GM12878 (cell line): ENCODE data around the gene TBC1D10B. TPM values are rescaled to one million over a fixed set of nuclear protein-coding genes. Genes with fewer than 3 reads are reported as not detected.

Experiments
- HDGF ChIP-seq: fragments of 450-650 bp; IDR thresholded peaks from 2 replicates; pipeline ENCODE4 v1.6.1; 2016; ENCODE audit warnings: antibody characterized with exemption
- MTA3 ChIP-seq: IDR thresholded peaks from 2 replicates; pipeline ENCODE4 v1.6.1; 2012; ENCODE audit warnings: low read length, inconsistent platforms, borderline replicate concordance
- NFYB ChIP-seq: IDR thresholded peaks from 2 replicates; pipeline ENCODE4 v1.6.1; 2011; ENCODE audit warnings: low read depth, mild to moderate bottlenecking, low read length, improper control_type of control experiment, moderate library complexity; ENCODE audit not compliant: insufficient read depth
- RCOR1 ChIP-seq: conservative IDR thresholded peaks from 2 replicates; pipeline ENCODE4 v1.6.1; 2012; ENCODE audit warnings: low read depth, low read length, improper control_type of control experiment
- RUNX3 ChIP-seq: IDR thresholded peaks from 2 replicates; pipeline ENCODE4 v1.6.1; 2012; ENCODE audit warnings: low read length, inconsistent platforms
- ZNF274 ChIP-seq: IDR thresholded peaks from one replicate; pipeline ENCODE4 v1.8.0; 2011; ENCODE audit not compliant: insufficient read length, insufficient read depth
- ZNF384 ChIP-seq: IDR thresholded peaks from 2 replicates; pipeline ENCODE4 v1.6.1; 2012; ENCODE audit warnings: low read depth, mild to moderate bottlenecking, low read length, improper control_type of control experiment, borderline replicate concordance
- ZSCAN29 ChIP-seq: fragments of 450-650 bp; IDR thresholded peaks from 2 replicates; pipeline ENCODE4 v1.6.1; 2017; ENCODE audit warnings: mild to moderate bottlenecking, moderate library complexity
- polyA plus RNA-seq, 11 experiments: library from polyadenylated mRNA; depleted of rRNA in 4 of 11; unstranded in 6 of 11; stranded (reverse) in 5 of 11; fragments of >200 nt; fragmentation: Nextera tagmentation in 4 of 11; fragmentation: Illumina TruSeq in 1 of 11; extraction: Ambion mirVana in 4 of 11; extraction: Trizol in 1 of 11; gene quantifications; 1 replicate in 1 of 11; 2 replicates in 10 of 11; pipeline versions ENCODE4 v1.2.1 to v1.2.3, GENCODE V29; 2011 to 2016; ENCODE audit warnings: inconsistent platforms in 2 of 11, missing spikeins in 2 of 11, low read depth in 1 of 11
- total RNA-seq, 4 experiments: library from RNA; depleted of rRNA in 3 of 4; stranded (reverse); fragments of >200 nt in 3 of 4; fragmentation: Illumina TruSeq in 1 of 4; extraction: Trizol in 1 of 4; gene quantifications; 2 replicates each; pipeline versions ENCODE4 v1.2.1 to v1.2.3, GENCODE V29; 2013 to 2021
- TF ChIP-seq, protein P1 (sequence below): fragments of 450-650 bp; formaldehyde crosslinking; IDR thresholded peaks from 2 replicates; pipeline ENCODE4 v1.4.0; 2020; ENCODE audit warnings: mild to moderate bottlenecking, moderate library complexity
- TF ChIP-seq, protein P2 (sequence below): fragments of 450-650 bp; IDR thresholded peaks from 2 replicates; pipeline ENCODE4 v1.6.1; 2016; ENCODE audit warnings: mild to moderate bottlenecking
- TF ChIP-seq, protein P3 (sequence below): fragments of 450-650 bp; IDR thresholded peaks from 2 replicates; pipeline ENCODE4 v1.6.1; 2014; ENCODE audit warnings: mild to moderate bottlenecking
- TF ChIP-seq, protein P4 (sequence below): fragments of 450-650 bp; IDR thresholded peaks from 2 replicates; pipeline ENCODE4 v1.6.1; 2016; ENCODE audit warnings: mild to moderate bottlenecking

Gene TBC1D10B
- total and polyA plus RNA-seq, 10 of the 15 experiments (the other 5 are each of a cell fraction or from before 2014, with no cell fraction given) = 2.2 to 51.2 (median 11.6) TPM

DNA sequence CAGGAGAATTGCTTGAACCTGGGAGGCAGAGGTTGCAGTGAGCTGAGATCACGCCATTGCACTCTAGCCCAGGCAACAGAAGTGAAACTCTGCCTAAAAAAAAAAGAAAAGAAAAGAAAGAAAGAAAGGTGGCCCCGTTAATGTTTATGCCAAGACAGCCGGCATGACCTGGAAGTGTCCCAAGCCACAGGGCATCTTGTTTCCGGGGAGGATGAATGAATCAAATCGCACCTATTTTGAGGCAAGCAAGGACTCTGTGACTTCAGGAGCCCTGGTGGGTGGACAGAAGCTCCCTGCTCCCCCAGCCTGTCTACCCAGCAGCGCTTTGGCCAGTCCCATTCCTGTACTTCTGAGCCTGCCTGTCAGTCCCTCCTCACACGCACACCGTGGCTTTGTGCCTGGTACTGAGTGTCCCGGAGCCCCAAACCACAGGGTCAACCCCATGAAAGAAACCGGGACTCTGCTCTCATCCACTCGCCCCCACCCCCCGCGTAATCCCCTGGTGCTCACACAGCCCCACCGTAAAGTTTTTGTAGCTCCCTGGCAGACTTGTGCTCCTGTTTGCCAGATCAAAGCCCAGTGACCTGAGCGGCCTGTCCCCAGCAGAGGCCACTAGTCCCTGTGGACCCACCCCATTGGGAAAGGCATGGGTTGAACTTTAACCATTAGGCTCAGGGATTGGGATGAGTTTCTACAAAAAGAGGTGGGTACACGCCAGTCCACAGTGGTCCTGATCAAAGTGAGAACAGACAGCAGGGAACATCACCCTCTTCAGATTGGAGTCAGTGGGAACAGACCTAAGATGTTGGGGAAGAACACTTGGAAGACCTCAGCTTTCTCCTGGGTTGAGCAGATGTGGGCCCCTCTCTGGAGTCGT lies 34.5 kb downstream of the TBC1D10B start (continued):
- TF ChIP-seq, protein P1, sequence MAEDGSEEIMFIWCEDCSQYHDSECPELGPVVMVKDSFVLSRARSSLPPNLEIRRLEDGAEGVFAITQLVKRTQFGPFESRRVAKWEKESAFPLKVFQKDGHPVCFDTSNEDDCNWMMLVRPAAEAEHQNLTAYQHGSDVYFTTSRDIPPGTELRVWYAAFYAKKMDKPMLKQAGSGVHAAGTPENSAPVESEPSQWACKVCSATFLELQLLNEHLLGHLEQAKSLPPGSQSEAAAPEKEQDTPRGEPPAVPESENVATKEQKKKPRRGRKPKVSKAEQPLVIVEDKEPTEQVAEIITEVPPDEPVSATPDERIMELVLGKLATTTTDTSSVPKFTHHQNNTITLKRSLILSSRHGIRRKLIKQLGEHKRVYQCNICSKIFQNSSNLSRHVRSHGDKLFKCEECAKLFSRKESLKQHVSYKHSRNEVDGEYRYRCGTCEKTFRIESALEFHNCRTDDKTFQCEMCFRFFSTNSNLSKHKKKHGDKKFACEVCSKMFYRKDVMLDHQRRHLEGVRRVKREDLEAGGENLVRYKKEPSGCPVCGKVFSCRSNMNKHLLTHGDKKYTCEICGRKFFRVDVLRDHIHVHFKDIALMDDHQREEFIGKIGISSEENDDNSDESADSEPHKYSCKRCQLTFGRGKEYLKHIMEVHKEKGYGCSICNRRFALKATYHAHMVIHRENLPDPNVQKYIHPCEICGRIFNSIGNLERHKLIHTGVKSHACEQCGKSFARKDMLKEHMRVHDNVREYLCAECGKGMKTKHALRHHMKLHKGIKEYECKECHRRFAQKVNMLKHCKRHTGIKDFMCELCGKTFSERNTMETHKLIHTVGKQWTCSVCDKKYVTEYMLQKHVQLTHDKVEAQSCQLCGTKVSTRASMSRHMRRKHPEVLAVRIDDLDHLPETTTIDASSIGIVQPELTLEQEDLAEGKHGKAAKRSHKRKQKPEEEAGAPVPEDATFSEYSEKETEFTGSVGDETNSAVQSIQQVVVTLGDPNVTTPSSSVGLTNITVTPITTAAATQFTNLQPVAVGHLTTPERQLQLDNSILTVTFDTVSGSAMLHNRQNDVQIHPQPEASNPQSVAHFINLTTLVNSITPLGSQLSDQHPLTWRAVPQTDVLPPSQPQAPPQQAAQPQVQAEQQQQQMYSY (CRISPR knock-in tag) = no peak
- TF ChIP-seq ZNF384 (peak; percentile 51; the same call in 1 of the 2 replicates), ZSCAN29 (no peak), MTA3 (no peak), HDGF (peak; percentile 47; the same call in 1 of the 2 replicates), RCOR1 (no peak), ZNF274 (no peak), NFYB (no peak), RUNX3 (peak; percentile 28; the same call in 1 of the 2 replicates)
- TF ChIP-seq, protein P2, sequence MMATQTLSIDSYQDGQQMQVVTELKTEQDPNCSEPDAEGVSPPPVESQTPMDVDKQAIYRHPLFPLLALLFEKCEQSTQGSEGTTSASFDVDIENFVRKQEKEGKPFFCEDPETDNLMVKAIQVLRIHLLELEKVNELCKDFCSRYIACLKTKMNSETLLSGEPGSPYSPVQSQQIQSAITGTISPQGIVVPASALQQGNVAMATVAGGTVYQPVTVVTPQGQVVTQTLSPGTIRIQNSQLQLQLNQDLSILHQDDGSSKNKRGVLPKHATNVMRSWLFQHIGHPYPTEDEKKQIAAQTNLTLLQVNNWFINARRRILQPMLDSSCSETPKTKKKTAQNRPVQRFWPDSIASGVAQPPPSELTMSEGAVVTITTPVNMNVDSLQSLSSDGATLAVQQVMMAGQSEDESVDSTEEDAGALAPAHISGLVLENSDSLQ = no peak
- TF ChIP-seq, protein P3, sequence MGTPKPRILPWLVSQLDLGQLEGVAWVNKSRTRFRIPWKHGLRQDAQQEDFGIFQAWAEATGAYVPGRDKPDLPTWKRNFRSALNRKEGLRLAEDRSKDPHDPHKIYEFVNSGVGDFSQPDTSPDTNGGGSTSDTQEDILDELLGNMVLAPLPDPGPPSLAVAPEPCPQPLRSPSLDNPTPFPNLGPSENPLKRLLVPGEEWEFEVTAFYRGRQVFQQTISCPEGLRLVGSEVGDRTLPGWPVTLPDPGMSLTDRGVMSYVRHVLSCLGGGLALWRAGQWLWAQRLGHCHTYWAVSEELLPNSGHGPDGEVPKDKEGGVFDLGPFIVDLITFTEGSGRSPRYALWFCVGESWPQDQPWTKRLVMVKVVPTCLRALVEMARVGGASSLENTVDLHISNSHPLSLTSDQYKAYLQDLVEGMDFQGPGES = no peak
- TF ChIP-seq, protein P4, sequence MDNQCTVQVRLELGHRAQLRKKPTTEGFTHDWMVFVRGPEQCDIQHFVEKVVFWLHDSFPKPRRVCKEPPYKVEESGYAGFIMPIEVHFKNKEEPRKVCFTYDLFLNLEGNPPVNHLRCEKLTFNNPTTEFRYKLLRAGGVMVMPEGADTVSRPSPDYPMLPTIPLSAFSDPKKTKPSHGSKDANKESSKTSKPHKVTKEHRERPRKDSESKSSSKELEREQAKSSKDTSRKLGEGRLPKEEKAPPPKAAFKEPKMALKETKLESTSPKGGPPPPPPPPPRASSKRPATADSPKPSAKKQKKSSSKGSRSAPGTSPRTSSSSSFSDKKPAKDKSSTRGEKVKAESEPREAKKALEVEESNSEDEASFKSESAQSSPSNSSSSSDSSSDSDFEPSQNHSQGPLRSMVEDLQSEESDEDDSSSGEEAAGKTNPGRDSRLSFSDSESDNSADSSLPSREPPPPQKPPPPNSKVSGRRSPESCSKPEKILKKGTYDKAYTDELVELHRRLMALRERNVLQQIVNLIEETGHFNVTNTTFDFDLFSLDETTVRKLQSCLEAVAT = 0 out of 2 replicates have a peak, but pooled peaks have one; percentile 37
